ENCODE measurements around the gene TMEM120B.
"Not testable (repeated sequence)": the region's sequence is repeated elsewhere in the genome, so short reads cannot be mapped to it uniquely, and the experiment has no call there.

TMEM120B gene

DNA sequence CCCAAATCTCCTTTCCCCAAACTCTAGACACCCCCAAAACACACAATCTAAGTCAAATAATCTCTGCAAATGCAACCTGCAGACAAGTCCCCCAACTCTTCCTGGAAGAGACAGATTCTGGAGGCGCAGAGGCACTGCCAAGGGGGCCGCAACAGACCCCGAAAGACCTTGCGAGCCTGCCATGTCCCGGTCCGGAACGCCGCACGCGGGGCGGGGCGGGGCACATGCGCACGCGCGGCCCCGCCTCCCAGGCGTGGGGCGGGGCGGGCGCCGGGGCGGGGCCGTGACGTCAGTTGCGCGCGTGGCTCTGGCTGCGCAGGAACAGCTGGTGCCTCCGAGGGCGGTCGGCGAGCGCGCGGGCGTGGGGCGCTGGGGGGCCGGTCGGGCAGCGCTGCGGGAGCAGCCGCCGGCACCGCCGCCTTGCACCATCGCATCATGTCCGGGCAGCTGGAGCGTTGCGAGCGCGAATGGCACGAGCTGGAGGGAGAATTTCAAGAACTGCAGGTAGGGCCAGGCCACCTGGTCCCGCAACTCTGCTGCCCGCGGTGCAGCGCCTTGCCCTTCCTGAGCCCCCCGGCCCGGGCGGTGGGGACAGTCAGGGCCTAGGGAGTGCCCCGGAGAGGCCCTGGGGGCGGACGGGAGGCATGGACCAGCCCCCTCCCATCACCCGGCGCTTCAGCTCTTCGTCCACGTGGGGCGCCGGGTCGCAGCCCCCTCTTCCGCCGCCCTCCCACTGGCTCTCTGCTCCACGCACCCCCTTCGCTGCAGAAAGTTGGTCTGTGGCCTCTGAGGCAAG, at the start of gene TMEM120B:
Gene TMEM120B, plus strand, starts transcription at position 292 of the 796 bp plus-strand sequence. Its CDS starts 144 bp downstream, at position 436.
- no peak for DNase-seq

DNA sequence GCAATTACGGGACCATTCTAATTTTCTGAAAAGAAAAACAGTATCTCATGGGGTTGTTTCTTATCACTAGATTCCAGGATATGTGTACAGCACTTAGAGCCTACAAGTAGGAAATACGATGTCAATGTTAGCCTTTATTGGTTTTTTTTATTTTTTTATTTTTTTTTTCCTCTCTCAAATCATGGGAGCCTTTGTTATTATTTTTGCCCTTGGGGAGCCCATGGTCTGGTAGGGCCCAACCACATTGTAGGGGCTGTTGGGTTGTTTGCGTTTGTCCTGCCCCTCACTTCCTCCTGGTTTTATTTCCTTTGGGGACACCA, 49.0 kb upstream of the TMEM120B start:
- DNase-seq = no peak

DNA sequence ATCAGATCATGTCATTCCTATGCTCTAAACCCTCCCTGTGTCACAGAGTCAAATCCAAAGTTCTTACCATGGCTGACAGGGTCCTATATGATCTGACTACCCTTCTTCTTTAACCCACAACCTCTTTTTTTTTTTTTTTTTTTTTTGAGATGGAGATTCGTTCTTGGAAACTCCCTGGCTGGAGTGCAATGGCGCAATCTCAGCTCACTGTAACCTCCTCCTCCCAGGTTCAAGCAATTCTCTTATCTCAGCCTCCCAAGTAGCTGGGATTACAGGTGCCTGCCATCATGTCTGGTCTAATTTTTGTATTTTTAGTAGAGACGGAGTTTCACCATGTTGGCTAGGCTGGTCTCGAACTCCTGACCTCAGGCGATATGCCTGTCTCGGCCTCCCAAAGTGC, 45.7 kb upstream of the TMEM120B start:
- DNase-seq = not testable (repeated sequence)

DNA sequence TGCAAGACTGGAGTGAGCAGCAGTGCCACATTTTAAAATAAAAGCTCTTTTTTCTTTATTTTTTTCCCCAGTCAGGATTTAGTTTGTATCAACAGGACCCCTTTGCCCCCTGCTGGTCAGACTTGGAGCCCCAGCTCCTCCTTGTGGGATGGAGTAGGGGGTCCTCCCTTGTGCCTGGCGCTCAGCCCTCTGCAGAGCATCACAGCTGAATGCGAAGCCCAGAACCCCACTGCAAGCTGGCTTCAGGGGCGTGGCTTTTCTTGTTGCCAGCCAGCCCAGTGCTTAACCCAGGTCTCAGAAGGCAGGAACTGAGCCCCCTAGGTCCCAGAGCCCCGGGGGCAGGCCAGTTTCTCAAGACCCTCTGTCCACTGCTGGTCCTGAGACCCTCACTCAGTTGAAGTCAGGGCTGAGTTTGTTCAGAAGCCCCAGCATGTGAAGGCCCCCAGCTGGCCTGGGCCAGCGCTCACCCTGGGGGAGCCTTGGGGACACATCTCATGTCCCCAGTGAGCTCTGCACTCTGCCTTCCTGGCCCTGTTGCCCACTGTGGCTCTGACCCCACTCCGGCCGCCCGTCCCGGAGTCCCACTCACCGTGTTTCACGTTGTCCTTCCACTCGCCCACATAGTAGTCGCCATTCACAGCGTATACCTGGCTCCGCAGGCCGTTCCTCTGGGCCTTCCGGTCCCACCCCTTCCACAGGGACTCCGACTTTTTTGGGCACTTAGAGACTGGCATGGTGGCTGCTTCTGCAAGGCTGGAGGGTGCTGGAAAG, 43.6 kb upstream of the TMEM120B start:
- no peak for DNase-seq

DNA sequence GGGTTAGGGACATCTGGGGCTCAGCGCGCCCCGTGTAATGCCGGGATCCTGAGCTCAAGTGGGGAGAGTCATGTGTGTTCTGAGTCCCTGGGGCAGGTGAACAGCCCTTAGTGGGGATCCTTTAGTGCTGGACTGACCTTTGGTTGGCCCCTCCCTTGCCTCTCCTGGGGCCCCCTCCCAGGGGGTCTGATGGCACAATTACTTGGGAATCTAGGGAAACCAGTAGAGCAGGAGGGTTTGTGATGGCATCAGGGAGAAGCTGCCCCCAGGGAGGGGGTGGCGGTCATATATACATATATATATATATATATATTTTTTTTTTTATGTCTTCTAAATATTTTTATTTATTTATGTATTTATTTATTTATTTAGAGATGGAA, 43.0 kb upstream of the TMEM120B start, which contains the start of gene MORN3:
Gene MORN3, minus strand, starts transcription at position 134 of the 380 bp plus-strand sequence. CDS start 171 bp downstream, outside the sequence.
- DNase-seq = no peak

DNA sequence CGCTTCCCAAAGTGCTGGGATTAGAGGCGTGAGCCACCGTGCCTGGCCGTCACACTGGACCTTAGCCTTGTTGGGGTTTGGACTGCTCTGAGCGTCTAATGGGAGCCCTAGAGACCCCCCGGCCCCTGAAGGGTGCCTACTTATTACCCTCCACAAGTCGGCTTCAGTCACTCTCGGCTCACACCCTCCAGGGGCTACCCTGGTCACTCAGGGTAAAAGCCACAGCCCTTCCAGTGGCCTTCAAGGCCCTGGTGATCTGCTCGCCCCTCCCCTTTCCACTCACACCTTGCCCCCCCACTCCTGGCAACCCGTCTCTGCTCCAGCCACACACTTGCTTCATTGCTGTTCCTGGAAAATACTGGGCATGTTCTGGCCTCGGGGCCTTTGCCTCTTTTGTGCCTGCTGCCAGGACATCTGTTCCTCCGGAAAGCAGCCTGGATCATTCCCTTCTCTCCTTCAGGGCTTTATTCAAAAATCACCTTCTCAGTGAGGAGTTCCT, 39.5 kb upstream of the TMEM120B start:
- DNase-seq = no peak

DNA sequence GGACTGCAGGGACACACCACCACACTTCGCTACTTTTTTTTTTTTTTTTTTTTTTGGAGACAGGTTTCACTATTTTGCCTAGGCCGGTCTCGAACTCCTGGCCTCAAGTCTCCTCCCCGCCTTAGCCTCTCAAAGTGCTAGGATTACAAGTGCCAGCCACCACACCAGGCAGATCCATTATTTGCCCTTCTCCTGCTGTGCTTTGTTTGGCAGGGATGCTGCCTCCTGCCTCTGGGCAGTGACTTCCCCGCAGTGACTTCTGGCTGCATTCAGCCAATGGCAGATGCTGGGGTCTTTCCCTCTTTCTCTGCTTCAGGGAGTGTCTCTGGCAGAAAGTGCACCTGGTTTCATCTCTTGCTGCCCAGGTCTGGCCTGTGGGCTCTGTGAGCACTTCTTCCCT, 36.4 kb upstream of the TMEM120B start:
- DNase-seq = no peak

DNA sequence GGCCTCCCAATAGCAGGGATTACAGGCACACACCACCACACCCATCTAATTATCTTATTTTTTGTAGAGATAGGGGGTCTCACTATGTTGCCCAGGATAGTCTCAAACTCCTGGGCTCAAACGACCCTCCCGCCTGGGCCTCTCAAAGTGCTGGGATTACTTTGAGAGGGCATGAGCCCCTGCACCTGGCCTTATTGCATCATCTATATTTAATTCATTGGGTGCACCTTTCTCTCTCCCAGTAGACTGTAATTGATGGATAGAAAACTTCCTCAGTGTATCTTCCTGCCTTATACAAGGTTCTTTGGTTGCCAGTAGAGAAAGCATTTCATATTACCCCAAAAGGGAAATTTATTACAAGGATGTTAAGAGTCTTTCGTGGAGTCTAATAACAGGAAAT, 34.2 kb upstream of the TMEM120B start:
- no peak for DNase-seq

DNA sequence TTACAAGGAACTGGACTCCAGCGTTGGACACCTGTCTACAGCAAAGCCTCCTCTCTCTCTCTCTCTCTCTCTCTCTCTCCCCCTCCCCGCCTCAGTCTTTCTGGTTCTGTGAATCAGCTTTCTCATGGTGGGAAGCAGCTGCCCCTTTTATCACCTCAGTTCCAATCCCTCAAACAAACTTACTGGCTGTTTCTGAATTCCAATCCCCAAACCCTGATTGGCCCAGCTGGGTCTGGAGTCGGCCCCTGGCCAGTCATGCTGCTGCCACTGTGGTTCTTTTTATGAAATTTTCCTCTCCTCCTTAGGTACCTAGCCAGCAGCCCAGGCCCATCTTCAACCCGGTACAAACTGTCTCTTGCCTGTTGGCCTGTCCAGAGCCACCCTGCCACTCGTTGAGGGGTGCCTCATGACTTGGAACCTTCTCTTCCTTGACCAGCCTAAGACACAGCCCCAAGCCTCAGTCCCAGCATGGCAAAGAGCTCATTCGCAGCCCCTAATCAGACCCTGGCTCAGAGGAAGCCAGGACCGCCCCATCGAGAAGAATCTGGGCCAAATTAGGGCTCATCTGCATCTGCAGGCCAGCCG, 33.7 kb upstream of the TMEM120B start:
- no peak for DNase-seq

DNA sequence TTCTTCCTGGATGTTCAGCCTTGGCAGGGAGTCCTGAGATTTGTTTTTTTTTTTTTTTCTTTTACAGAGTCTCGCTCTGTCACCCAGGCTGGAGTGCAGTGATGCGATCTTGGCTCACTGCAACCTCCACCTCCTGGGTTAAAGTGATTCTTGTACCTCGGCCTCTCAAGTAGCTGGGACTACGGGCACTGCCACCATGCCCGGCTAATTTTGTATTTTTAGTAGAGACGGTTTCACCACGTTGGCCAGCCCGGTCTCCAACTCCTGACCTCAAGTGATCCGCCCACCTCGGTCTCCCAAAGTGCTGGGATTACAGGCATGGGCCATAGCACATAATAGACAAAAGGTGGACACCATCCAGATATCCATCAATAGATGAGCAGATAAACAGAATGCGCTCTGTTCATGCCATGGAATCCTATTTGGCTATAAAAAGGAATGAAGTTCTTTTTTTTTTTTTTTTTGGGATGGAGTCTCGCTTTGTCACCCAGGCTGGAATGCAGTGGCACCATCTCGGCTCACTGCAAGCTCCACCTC, 32.8 kb upstream of the TMEM120B start:
- DNase-seq = not testable (repeated sequence)

DNA sequence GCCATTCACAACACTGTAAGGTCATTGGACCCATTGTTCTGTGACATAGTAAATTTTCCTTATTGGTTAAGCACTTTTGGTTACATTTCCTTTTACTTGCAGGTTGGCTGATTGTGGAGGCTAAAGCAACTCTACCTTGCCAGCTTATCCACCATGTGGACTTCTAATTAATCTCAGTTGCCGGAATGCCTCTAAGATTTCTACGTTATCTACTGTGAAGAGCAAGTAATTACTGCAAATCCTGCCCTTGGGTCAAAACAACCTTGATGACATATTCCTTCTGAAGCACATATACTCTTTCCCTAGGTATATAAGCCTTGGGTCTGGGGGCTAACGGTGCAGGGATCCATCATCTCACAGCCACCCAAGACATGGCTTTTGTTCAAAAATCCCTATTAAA, 23.6 kb upstream of the TMEM120B start:
- DNase-seq = no peak

DNA sequence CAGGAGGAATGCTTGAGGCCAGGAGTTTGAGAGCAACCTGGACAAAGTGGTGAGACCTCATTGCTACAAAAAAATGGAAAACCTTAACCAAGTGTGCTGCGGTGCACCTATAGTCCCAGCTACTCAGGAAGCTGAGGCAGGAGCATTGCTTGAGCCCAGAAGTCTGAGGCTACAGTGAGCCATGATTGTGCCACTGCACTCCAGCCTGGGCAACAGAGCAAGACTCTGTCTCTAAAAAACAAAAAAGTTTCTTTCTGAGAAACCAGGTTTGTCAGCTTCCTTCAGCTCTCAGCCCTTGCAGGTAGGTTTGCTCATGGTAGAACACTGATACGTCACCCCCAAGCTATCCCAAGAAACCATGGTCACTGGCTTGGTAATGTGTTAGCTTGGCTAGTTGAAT, 23.1 kb upstream of the TMEM120B start:
- DNase-seq = no peak

DNA sequence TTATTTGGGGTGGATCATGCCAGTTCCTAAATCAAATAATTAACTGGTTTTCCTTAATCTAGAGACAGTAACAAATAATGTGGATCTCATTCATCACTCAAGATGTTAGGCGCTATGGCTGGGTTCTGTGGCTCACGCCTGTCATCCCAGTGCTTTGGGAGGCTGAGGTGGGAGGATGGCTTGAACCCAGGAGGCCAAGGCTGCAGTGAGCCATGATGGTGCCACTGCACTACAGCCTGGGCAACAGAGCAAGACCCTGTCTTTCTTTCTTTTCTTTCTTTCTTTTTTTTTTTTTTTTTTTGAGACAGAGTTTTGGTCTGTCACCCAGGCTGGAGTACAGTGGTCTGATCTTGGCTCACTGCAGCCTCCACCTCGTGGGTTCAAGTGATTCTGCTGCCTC, 19.8 kb upstream of the TMEM120B start:
- DNase-seq = not testable (repeated sequence)

DNA sequence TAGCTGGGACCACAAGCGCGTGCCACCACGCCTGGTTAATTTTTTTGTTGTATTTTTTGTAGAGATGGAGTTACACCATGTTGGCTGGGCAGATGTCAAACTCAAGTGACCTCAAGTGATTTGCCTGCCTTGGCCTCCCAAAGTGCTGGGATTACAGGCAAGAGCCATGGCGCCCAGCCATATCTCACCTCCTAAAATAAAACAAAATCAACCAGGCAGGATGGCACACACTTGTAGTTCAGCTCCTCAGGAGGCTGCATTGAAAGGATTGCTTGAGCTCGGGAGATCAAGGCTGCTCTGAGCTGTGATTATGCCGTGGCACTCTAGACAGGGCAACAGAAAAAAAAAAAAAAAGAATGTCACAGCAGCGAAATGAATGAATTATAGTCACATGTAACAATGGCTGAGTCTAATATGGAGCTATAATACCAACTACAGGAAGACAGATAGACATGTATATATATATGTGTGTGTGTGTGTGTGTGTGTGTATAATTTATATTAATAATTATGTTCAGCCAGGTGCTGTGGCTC, 19.3 kb upstream of the TMEM120B start:
- DNase-seq = no peak

DNA sequence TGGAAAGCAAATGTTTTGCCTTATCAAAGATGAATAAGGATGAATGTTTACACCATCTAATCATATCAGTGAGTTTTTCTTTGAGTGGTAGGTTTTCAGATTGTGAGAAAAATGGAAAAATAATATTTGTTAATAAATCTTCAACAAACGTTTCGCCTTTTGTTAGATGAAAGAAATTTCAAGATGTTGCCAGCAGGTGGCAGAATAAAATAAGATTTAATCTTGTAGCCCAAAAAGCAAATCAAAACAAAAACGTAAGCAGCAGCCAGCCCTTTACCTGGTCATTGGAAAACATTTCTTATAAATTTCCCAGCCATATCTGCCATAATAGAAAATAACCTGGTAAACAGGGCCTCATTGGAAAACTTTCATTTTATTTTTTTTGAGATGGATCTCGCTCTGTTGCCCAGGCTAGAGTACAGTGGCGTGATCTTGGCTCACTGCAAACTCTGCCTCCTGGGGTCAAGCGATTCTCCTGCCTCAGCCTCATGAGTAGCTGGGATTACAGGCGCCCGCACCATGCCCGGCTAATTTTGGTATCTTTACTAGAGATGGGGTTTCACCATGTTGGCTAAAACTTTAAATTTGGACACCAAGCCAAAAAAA, 15.4 kb upstream of the TMEM120B start:
- no peak for DNase-seq

DNA sequence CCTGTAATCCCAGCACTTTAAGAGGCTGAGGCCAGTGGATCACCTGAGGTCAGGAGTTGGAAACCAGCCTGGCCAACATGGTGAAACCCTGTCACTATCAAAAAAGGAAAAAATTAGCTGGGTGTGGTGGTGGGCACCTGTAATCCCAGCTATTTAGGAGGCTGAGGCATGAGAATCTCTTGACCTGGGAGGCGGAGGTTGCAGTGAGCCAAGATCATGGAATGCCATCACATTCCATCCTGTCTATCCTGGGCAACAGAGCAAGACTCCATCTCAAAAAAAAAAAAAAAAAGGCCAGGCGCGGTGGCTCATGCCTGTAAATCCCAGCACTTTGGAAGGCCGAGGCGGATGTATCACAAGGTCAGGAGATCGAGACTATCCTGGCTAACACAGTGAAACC, 14.7 kb upstream of the TMEM120B start:
- DNase-seq = not testable (repeated sequence)

DNA sequence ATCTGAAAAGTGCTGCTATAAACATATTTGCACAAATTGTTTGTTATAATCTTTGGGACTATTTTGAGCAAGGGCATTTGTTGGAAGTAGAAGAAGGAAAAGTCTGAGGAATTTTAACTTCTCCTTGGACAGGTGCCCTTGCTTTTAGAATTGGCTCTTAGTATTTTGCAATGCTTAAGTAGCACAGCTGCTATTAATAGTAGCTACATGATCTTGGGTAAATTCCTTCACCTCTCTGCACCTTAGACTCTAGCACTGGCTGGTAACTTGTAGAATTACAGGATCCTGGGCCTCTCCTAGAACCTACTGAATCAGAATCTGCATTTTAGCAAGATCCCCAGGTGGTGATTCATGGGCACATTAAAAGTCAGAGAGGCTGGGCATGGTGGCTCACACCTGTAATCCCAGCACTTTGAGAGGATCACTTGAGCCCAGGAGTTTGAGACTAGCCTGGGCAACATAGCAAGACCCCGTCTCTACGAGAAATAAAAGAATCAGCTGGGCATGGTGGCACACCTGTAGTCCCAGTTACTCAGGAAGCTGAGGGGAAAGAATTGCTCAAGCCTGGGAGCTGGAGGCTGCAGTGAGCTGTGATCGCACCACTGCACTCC, 10.8 kb upstream of the TMEM120B start:
- DNase-seq = no peak

DNA sequence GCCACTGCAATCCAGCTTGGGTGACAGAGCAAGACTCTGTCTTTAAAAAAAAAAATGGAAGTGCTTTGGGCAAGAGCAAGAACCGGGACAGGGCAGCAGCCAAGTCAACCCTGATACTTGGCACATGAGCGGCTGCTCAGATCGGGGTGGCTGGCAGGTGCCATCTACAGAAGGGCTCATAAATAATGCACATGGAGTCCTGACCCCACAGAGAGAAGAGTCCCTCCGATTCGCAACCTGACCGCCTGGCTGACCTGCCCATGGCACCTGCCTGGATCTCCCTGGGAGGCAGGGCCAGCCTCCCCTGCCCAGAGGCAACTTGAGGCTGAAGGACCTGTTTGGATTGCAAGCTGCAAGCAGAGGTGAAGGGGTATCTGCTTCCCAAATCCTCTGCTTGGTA, 9.6 kb upstream of the TMEM120B start:
- no peak for DNase-seq

DNA sequence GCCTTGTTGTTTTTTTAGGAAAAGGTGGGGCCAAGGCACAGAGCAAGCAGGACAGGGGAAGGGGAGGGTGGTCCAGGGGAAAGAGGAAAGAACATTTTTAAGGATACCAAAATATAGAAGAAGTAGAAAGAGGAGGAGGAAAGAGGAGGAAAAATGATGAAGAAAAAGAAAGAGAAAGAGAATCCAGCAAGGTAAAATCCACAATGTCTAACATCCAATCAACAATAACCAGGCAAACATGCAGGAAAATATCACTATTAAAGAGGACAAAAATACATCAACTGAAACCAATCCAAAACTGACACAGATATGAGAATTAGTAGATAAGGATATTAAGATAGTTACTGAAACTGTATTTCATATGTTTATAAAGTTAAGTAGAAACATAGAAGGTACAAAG, 7.0 kb upstream of the TMEM120B start:
- no peak for DNase-seq

DNA sequence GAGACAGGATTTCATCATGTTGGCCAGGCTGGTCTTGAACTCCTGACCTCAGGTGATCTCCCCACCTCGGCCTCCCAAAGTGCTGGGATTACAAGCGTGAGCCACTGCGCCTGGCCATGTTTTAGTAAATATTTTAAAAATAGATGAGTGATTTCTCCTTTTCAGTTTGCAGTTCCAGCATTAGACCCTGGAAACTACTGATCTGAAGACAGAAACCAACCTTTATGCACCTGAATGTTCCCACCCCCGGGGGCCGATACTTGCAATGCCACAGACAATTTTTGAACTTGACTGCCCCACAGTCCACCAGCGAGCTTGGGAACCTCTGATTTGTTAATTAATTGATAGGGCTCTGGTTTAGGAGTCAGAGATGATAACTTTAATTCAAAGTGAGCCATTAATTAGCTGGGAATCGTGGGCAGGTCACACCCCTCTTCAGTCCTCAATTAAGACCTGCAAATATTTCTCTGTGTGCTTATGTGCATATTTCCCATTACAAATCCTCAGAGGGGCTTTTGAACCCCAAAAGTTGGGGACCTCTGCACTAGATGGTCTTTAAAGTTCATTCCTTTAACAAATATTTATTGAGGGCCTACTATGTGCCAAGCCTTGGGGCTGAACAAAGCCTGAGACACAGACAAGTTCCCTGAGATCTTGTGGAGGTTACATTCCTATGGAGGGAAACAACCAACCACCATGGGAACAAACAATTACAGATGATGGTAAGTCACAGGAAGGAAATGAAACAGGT, 4.1 kb upstream of the TMEM120B start:
- DNase-seq = no peak

DNA sequence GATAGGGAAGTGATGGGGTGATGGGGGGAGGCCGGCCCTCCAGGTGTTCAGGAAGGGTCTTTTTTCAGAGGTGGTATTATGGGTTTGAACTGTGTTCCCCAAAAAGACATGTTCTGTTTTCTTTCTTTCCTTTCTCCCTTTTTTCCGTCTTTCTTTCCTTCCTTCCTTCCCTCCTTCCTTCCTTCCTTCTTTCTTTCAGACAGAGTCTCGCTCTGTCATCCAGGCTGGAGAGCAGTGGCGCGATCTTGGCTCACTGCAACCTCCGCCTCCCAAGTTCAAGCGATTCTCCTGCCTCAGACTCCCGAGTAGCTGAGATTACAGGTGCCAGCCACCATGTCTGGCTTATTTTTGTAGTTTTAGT, 3.5 kb upstream of the TMEM120B start:
- not testable (repeated sequence) for DNase-seq
